ENCODE measurements around the gene ZNF423.

DNA sequence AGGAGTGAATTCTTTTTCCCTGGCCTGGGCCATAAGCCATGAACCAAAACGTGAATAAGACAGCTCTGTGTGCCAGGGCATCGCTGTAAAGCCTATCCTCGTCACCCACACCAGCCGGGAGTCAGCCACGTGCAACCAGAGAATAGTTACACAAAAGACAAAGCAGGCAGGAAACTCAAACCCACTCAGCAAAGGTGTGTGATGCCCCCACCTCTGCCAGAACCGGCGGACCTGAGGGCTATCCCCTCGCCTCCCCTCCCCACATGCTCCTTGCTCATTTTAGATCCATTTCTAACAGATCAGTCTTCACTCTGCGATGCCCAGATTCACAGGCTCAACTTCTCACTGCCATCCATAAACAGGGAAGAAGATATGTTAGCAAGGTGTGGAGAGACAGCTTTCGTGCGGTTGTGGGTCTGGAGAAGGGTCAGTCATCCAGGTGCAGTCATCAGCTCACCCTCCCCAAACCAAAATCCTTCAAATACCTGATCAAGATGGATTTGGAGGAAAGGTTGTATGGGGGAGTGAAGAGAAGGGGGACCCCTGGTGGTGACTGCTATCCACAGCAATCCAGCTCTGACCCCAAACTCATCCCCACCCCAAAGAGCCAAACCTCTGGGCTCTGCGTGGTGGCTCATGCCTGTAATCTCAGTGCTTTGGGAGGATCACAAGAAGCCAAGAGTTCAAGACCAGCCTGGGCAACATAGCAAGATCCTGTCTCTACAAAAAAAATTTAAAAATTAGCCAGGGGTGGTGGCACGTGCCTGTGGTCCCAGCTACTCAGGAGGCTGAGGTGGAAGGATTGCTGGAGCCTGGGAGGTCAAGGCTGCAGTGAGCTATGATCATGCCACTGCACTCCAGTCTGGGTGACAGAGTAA lies 263.1 kb downstream of the ZNF423 start:
- TF ChIP-seq EZH2 (IDR thresholded peaks at IDR 0.05; ENCODE audit: insufficient read depth, low read length), result no peak
- TF ChIP-seq, protein P1, sequence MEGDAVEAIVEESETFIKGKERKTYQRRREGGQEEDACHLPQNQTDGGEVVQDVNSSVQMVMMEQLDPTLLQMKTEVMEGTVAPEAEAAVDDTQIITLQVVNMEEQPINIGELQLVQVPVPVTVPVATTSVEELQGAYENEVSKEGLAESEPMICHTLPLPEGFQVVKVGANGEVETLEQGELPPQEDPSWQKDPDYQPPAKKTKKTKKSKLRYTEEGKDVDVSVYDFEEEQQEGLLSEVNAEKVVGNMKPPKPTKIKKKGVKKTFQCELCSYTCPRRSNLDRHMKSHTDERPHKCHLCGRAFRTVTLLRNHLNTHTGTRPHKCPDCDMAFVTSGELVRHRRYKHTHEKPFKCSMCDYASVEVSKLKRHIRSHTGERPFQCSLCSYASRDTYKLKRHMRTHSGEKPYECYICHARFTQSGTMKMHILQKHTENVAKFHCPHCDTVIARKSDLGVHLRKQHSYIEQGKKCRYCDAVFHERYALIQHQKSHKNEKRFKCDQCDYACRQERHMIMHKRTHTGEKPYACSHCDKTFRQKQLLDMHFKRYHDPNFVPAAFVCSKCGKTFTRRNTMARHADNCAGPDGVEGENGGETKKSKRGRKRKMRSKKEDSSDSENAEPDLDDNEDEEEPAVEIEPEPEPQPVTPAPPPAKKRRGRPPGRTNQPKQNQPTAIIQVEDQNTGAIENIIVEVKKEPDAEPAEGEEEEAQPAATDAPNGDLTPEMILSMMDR (IDR thresholded peaks at IDR 0.05; ENCODE audit: insufficient read depth, low read depth, low read length), result peak; percentile 62

Data from astrocyte (in vitro differentiated cells and primary cell).